IPS-18c (cell line): ENCODE measurements around the gene CTSW.

Experiments used
- H3K4me3 ChIP-seq: 2 replicates; pipeline ENCODE4 v1.7.0; 2013; ENCODE audit warnings: low read depth, mild to moderate bottlenecking, low read length, moderate library complexity; ENCODE audit not compliant: insufficient read depth
- H3K9me3 ChIP-seq: one replicate; pipeline ENCODE4 v1.6.1; 2013; ENCODE audit warnings: mild to moderate bottlenecking, low read length, moderate library complexity; ENCODE audit not compliant: control insufficient read depth, insufficient read depth

CTSW gene

GRCh38 chr11:65931773-65932557 lies 52.3 kb downstream of the CTSW start:
- Histone ChIP-seq H3K4me3 (peak overlapping the region; percentile 9; the same call in 1 of the 2 replicates), H3K9me3 (no peaks in the 10 kb centered on the region)

- peak overlapping the region; percentile 9; the same call in 1 of the 2 replicates for H3K4me3 ChIP-seq
Measured at GRCh38 chr11:65932558-65932919, 52.9 kb downstream of the CTSW start.

More at GRCh38 chr11:65932558-65932919, 52.9 kb downstream of the CTSW start:
- H3K9me3 ChIP-seq: no peaks in the 10 kb centered on the region
